ACC112 (cell line): Measurements from ENCODE around the gene RNF130.

Experiments
- H2AFZ ChIP-seq: fragments of 200-600 bp; sonication (generic); one replicate; pipeline ENCODE4 v1.6.0; 2017; ENCODE audit warnings: antibody characterized with exemption, low read length; ENCODE audit not compliant: unreplicated experiment
- H3K27ac ChIP-seq: fragments of 200-600 bp; sonication (generic); 2 replicates; pipeline ENCODE4 v1.5.1; 2014; ENCODE audit warnings: low read depth, mild to moderate bottlenecking, antibody characterized with exemption, low read length, moderate library complexity
- H3K27me3 ChIP-seq: fragments of 200-600 bp; sonication (generic); 2 replicates; pipeline ENCODE4 v1.6.1; 2014; ENCODE audit warnings: mild to moderate bottlenecking, antibody characterized with exemption, low read length, moderate library complexity, mixed read lengths; ENCODE audit not compliant: insufficient read depth
- H3K36me3 ChIP-seq: fragments of 200-600 bp; sonication (generic); 2 replicates; pipeline ENCODE4 v1.6.1; 2016; ENCODE audit warnings: mild to moderate bottlenecking, antibody characterized with exemption, low read length, moderate library complexity, mixed read lengths; ENCODE audit not compliant: insufficient read depth
- H3K4me1 ChIP-seq: fragments of 200-600 bp; sonication (generic); one replicate; pipeline ENCODE4 v1.6.1; 2016; ENCODE audit warnings: low read length, mixed read lengths; ENCODE audit not compliant: insufficient read depth, unreplicated experiment, control insufficient read depth
- H3K4me3 ChIP-seq: fragments of 200-600 bp; sonication (generic); 2 replicates; pipeline ENCODE4 v1.5.1; 2014; ENCODE audit warnings: mild to moderate bottlenecking, low read depth, low read length
- H3K79me2 ChIP-seq: fragments of 200-600 bp; sonication (generic); one replicate; pipeline ENCODE4 v1.6.0; 2016; ENCODE audit warnings: low read length; ENCODE audit not compliant: control insufficient read depth, unreplicated experiment, insufficient read depth

Gene RNF130

DNA sequence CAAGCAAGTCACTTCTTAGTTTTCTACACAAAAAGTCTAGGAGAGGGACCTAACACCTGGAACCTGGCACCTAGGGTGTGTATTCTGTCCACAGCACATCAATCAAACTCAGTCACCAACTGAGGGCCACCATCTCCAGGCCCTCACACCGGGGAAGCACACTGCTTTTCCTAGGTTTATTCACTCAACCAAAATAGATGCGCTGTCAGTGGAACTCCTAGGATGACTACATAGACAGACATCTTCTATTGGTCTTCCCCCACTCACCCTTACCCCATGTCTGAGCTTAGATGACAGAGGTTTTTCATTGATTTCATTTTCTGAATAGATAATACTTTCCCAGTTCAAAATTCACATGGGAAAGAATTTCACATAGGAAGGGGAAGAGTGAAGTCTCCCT lies 59.2 kb downstream of the RNF130 start:
- no peak overlapping the region for H2AFZ ChIP-seq
- H3K4me3 ChIP-seq, result no peak overlapping the region
- H3K27me3 ChIP-seq, result no peaks in the 10 kb centered on the region
- H3K4me1 ChIP-seq, result no peaks in the 10 kb centered on the region
- no peaks in the 10 kb centered on the region for H3K79me2 ChIP-seq
- no peak overlapping the region for H3K27ac ChIP-seq
- H3K36me3 ChIP-seq, result no peaks in the 10 kb centered on the region

DNA sequence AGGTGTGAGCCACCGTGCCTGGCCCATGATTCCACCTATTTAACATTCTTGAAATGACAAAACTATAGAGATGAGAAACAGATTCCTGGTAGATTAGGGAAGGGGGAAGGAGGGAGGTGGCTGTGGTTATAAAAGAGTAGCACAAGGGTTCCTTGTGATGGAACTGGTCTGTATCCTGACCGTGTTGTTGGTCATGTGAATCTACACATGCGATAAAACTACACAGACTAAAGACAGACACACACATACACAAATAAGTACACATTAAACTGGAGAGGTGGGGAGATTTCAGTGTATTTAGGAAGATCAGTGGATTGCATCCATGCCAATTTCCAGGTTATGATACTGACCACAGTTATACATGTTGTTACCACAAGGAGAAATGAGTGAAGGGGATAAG lies 60.9 kb downstream of the RNF130 start:
- Histone ChIP-seq H3K27ac (no peak overlapping the region), H3K79me2 (no peaks in the 10 kb centered on the region), H3K4me3 (no peak overlapping the region), H2AFZ (no peak overlapping the region), H3K27me3 (no peaks in the 10 kb centered on the region), H3K36me3 (no peaks in the 10 kb centered on the region), H3K4me1 (no peaks in the 10 kb centered on the region)

DNA sequence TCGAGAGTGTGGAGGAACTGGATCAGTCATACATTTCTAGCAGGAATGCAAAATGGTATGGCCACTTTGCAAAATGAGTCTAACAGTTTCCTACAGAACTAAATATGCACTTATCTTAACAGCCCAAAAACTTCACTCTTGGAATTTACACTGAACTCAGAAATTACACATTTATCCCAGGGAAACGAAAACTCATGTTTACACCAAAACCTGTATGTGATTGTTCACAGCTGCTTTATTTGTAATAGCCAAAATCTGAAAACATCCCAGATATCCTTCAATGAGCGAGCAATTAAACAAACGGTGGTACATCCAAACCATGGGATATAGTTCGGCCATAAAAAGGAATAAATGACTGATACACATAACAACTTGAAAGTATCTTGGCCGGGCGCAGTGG lies 62.0 kb downstream of the RNF130 start:
- no peaks in the 10 kb centered on the region for H3K4me1 ChIP-seq
- no peaks in the 10 kb centered on the region for H3K27me3 ChIP-seq
- H3K36me3 ChIP-seq, result no peaks in the 10 kb centered on the region
- H3K27ac ChIP-seq, result no peak overlapping the region
- no peaks in the 10 kb centered on the region for H3K79me2 ChIP-seq
- H2AFZ ChIP-seq, result no peak overlapping the region
- no peak overlapping the region for H3K4me3 ChIP-seq

DNA sequence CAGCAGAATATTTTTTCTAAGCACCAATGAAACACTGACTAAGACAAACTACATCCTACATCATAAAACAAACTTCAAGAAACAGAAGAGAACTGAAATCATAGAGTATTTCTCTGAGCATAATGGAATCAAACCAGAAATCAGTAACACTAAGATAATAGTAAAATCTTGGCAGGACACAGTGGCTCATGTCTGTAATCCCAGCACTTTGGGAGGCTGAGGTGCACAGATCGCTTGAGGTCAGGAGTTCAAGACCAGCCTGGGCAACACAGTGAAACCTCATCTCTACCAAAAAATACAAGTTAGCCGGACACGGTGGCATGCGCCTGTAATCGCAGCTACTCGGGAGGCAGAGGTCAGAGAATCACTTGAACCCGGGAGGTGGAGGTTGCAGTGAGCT lies 63.1 kb downstream of the RNF130 start:
- H3K27me3 ChIP-seq, result no peaks in the 10 kb centered on the region
- H3K79me2 ChIP-seq, result no peaks in the 10 kb centered on the region
- H3K4me1 ChIP-seq, result no peaks in the 10 kb centered on the region
- no peak overlapping the region for H3K27ac ChIP-seq
- H2AFZ ChIP-seq, result no peak overlapping the region
- no peak overlapping the region for H3K4me3 ChIP-seq
- H3K36me3 ChIP-seq, result no peaks in the 10 kb centered on the region

DNA sequence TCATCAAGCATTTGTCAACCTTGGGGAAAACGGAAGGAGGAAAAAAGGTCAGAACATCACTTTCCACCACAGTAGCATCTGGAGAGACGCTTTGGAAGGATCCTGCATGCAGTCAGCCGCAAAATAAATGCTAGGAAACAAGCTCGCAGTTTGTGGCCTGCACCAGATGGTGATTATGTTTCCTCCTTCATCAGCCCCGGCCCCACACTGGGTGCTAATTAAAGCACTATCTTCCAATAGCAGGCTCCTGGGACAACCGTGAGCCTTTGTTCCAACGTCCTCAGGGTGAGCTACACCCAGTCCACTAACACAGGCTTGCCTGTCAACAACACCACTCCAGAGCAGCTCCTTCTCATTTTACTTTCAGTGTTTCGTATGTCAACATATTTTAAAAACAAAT lies 64.0 kb downstream of the RNF130 start:
- Histone ChIP-seq H3K27me3 (no peaks in the 10 kb centered on the region), H2AFZ (no peak overlapping the region), H3K79me2 (no peaks in the 10 kb centered on the region), H3K4me1 (no peaks in the 10 kb centered on the region), H3K4me3 (no peak overlapping the region), H3K36me3 (no peaks in the 10 kb centered on the region), H3K27ac (no peak overlapping the region)

DNA sequence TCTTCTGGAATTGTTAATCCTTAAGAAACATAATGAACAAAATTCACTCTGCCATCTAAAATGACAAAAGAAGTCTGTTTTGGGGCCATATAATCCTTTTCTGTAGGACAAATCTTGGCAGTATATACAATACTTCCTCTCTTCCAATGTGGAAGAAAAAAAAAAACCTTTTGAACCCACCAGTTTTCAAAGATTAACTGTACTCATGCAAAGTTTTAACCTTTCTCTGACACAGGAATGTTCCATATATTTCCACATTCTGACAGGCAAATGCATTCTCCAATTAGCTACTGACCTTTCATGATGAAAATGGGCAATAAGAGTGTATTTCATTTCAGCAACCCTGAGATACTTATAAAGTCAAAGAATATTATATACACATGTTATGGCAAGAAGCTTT lies 65.4 kb downstream of the RNF130 start:
- Histone ChIP-seq H3K27ac (no peak overlapping the region), H3K79me2 (no peaks in the 10 kb centered on the region), H3K4me3 (no peak overlapping the region), H2AFZ (no peak overlapping the region), H3K36me3 (no peaks in the 10 kb centered on the region), H3K4me1 (no peaks in the 10 kb centered on the region), H3K27me3 (no peaks in the 10 kb centered on the region)

DNA sequence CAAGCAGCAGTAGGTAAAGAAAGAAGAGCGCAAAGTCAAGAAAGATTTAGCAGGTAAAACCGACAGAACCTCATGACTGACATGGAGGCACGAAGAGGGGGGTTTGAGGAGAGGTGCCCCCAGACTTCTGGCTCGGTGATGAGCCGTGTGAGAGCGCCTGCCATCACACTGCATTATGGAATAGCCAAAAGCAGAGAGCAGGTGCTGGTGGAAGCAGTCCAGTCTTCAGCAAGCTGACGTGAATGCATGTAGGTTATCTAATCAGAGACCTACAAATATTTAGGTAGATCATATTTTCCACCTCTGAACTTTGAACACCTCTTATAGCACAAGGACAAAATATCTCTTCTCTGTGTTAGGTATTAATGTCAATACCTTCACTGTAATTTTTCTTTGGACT lies 68.4 kb downstream of the RNF130 start:
- Histone ChIP-seq H3K27me3 (no peaks in the 10 kb centered on the region), H3K36me3 (no peaks in the 10 kb centered on the region), H3K79me2 (no peaks in the 10 kb centered on the region), H3K27ac (no peak overlapping the region), H3K4me3 (no peak overlapping the region), H3K4me1 (no peaks in the 10 kb centered on the region), H2AFZ (no peak overlapping the region)

DNA sequence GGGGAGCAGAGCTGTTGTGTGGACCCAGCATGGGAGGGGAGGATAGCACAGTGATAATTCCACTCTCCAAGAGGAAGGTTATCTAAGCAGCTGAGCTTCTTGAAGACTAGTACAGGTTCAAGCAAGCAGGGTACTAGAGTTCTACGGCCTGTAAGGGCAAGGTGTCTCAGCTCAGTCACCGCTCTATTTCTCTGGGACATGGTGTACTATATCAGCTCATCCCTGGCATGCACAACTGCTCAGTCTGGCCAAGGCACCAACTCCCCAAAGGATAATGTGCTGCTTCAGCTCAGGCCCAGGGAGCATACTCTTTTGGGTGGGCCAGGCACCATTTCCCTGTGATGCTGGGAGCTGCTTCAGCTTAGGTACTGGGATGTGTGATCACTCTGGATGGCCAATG lies 69.8 kb downstream of the RNF130 start:
- Histone ChIP-seq H3K79me2 (no peaks in the 10 kb centered on the region), H2AFZ (no peak overlapping the region), H3K27me3 (no peaks in the 10 kb centered on the region), H3K4me3 (no peak overlapping the region), H3K36me3 (no peaks in the 10 kb centered on the region), H3K4me1 (no peaks in the 10 kb centered on the region), H3K27ac (no peak overlapping the region)

DNA sequence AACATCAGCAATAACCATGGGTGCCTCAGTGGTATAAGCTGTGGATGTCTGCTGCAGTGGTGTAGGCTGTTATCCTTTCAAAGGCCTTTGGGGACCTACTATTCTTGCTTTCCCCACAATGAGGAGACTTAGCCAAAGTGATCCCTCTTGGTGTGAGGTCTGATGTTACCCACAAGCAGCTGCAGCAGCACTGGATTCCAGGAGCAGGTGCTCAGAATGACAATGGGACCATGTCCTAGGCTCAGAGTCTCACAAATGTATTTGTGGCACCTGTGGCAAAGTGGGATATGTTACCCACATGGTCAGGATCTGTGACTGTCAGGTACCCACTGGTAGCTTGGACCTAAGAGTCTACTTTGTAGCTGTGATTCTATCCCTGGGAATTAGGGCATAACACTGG lies 70.4 kb downstream of the RNF130 start:
- Histone ChIP-seq H3K79me2 (no peaks in the 10 kb centered on the region), H3K36me3 (no peaks in the 10 kb centered on the region), H3K27me3 (no peaks in the 10 kb centered on the region), H3K4me1 (no peaks in the 10 kb centered on the region), H3K4me3 (no peak overlapping the region), H2AFZ (no peak overlapping the region), H3K27ac (no peak overlapping the region)

DNA sequence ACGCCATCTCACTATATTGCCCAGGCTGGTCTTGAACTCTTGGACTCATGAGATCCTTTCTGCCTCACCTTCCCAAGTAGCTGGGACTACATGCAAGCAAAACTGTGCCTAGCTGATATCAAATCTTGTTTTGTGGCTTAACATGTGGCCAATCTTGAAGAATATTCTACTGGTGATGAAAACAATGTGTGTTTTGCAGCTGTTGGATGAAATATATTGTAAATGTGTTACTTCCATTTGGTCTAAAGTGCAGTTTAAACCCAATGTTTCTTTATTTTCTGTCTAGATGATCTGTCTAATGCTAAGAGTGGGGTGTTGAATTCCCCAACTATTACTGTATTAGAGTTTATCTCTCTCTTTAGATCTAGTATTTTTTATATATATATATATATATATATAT lies 73.1 kb downstream of the RNF130 start:
- H3K4me3 ChIP-seq, result no peak overlapping the region
- H2AFZ ChIP-seq, result no peak overlapping the region
- no peaks in the 10 kb centered on the region for H3K79me2 ChIP-seq
- no peaks in the 10 kb centered on the region for H3K36me3 ChIP-seq
- H3K4me1 ChIP-seq, result no peaks in the 10 kb centered on the region
- no peaks in the 10 kb centered on the region for H3K27me3 ChIP-seq
- H3K27ac ChIP-seq, result no peak overlapping the region

DNA sequence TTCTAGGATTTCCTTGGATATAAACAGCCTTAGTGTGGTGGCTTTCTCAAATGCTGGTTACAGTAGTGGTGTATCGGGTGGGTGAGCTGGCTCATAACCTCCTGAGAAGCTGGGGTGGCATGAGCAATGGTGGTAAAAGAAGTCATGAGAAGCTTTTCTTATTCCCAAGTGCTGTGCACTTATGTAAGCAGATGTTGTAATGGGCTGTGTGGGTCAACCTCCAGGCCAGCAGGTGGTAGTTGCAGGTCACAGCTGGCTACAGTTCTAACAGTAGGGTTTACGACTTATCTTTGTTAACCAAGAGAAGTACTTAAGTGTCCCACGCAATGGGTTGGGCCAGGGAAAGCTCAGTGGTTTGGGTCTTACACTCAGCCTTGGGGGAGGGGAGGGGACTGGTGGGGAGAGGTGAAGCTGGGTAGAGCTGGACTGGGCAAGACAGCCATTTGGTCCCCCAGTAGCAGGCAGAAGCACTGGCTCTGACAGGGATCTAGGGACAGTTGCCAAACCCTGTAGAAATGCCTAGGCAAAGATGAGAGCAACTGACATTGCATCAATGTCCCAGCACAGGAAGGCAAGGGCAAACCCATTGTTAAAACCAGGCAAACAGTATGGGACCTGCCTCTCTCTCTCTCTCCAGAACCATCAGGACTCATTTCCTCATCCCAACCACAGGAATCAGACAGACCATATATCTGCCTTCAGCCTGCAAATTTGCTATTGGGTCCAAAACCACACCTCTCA lies 76.8 kb downstream of the RNF130 start:
- H3K36me3 ChIP-seq, result no peaks in the 10 kb centered on the region
- H2AFZ ChIP-seq, result no peak overlapping the region
- H3K4me1 ChIP-seq, result no peaks in the 10 kb centered on the region
- no peaks in the 10 kb centered on the region for H3K27me3 ChIP-seq
- no peak overlapping the region for H3K27ac ChIP-seq
- no peak overlapping the region for H3K4me3 ChIP-seq
- no peaks in the 10 kb centered on the region for H3K79me2 ChIP-seq
